DMS153 (cell line): ENCODE results near the gene ST14.
"Not testable (repeated sequence)": the region's sequence is repeated elsewhere in the genome, so short reads cannot be mapped to it uniquely, and the experiment has no call there.

ENCODE experiments used
- DNase-seq: peaks from one replicate; lab custom pipeline; 2025; lab: John Stamatoyannopoulos, UW

The ST14 gene

GRCh38 chr11:130209954-130210854 is 50.6 kb downstream of the ST14 start:
- DNase-seq = no peak

- no peak for DNase-seq
These were observed 51.6 kb downstream of the ST14 start for GRCh38 chr11:130211144-130211543.

GRCh38 chr11:130211781-130212401 is 52.3 kb downstream of the ST14 start:
- no peak for DNase-seq

- no peak for DNase-seq
These were observed 52.9 kb downstream of the ST14 start for GRCh38 chr11:130212431-130212961.

GRCh38 chr11:130213143-130213978 is 53.8 kb downstream of the ST14 start:
- no peak for DNase-seq

- no peak for DNase-seq
These were observed 54.3 kb downstream of the ST14 start for GRCh38 chr11:130213979-130214281.

GRCh38 chr11:130214861-130215530 is 55.4 kb downstream of the ST14 start:
- no peak for DNase-seq

GRCh38 chr11:130215531-130216220 is 56.1 kb downstream of the ST14 start:
- no peak for DNase-seq

- DNase-seq = no peak
These were observed 56.6 kb downstream of the ST14 start for GRCh38 chr11:130216221-130216550.

GRCh38 chr11:130216591-130217132 is 57.1 kb downstream of the ST14 start:
- no peak for DNase-seq

- DNase-seq = no peak
These were observed 57.8 kb downstream of the ST14 start for GRCh38 chr11:130217133-130218031.

- DNase-seq = no peak
These were observed 59.0 kb downstream of the ST14 start for GRCh38 chr11:130218501-130219070.

GRCh38 chr11:130219148-130219547 is 59.6 kb downstream of the ST14 start:
- no peak for DNase-seq

GRCh38 chr11:130220311-130221035 is 60.9 kb downstream of the ST14 start:
- no peak for DNase-seq

- no peak for DNase-seq
These were observed 63.8 kb downstream of the ST14 start for GRCh38 chr11:130223291-130223971.

GRCh38 chr11:130227373-130227772 is 67.8 kb downstream of the ST14 start:
- no peak for DNase-seq

- DNase-seq = not testable (repeated sequence)
These were observed 73.9 kb downstream of the ST14 start for GRCh38 chr11:130233486-130233885.

- DNase-seq = not testable (repeated sequence)
These were observed 74.3 kb downstream of the ST14 start for GRCh38 chr11:130233888-130234287.
